ENCODE results near the gene DIAPH3. TPM values are rescaled to one million over a fixed set of nuclear protein-coding genes. Genes with fewer than 3 reads are reported as not detected.

The DIAPH3 gene
- polyA plus RNA-seq, 5 donors: 5.8 to 21.1 (median 12.7) TPM

GRCh38 chr13:59874973-59875372, 288.8 kb downstream of the DIAPH3 start:
- DNase-seq: no peak

GRCh38 chr13:59873856-59874255, 289.9 kb downstream of the DIAPH3 start:
- DNase-seq: no peak

- DNase-seq: no peak
Observed at GRCh38 chr13:59873309-59873708, 290.4 kb downstream of the DIAPH3 start.

- DNase-seq: no peak
Observed at GRCh38 chr13:59867867-59868266, 295.9 kb downstream of the DIAPH3 start.

GRCh38 chr13:59865398-59865797, 298.3 kb downstream of the DIAPH3 start:
- DNase-seq: no peak

GRCh38 chr13:59863621-59864020, 300.1 kb downstream of the DIAPH3 start:
- DNase-seq: no peak

- no peak for DNase-seq
Observed at GRCh38 chr13:59861676-59862075, 302.1 kb downstream of the DIAPH3 start.

GRCh38 chr13:59856281-59856810, 307.4 kb downstream of the DIAPH3 start:
- no peak for DNase-seq

- no peak for DNase-seq
Observed at GRCh38 chr13:59846845-59847620, 316.7 kb downstream of the DIAPH3 start.

- no peak for DNase-seq
Observed at GRCh38 chr13:59843040-59843439, 320.7 kb downstream of the DIAPH3 start.

GRCh38 chr13:59842507-59842906, 321.2 kb downstream of the DIAPH3 start:
- DNase-seq: no peak

GRCh38 chr13:59839186-59839585, 324.5 kb downstream of the DIAPH3 start:
- no peak for DNase-seq

GRCh38 chr13:59837101-59837500, 326.6 kb downstream of the DIAPH3 start:
- no peak for DNase-seq

- no peak for DNase-seq
Observed at GRCh38 chr13:59835569-59835968, 328.2 kb downstream of the DIAPH3 start.

GRCh38 chr13:59834801-59835200, 328.9 kb downstream of the DIAPH3 start:
- no peak for DNase-seq

- no peak for DNase-seq
Observed at GRCh38 chr13:59829690-59830089, 334.0 kb downstream of the DIAPH3 start.

- no peak for DNase-seq
Observed at GRCh38 chr13:59823486-59823885, 340.2 kb downstream of the DIAPH3 start.

- DNase-seq: no peak
Observed at GRCh38 chr13:59809564-59809963, 354.2 kb downstream of the DIAPH3 start.

GRCh38 chr13:59806801-59807200, 356.9 kb downstream of the DIAPH3 start:
- no peak for DNase-seq

- no peak for DNase-seq
Observed at GRCh38 chr13:59801107-59801880, 362.4 kb downstream of the DIAPH3 start.

- no peak for DNase-seq
Observed at GRCh38 chr13:59793107-59793506, 370.6 kb downstream of the DIAPH3 start.

- DNase-seq: no peak
Observed at GRCh38 chr13:59790626-59791025, 373.1 kb downstream of the DIAPH3 start.

GRCh38 chr13:59789558-59789957, 374.2 kb downstream of the DIAPH3 start:
- DNase-seq: no peak

Data from right lung (tissue), 5 donors.